ENCODE data around the gene DENND1A. TPM values are rescaled to one million over a fixed set of nuclear protein-coding genes. Genes with fewer than 3 reads are reported as not detected.

DENND1A gene
- total and polyA plus RNA-seq, 4 donors = 7.9 to 22.0 (median 13.9) TPM

DNA sequence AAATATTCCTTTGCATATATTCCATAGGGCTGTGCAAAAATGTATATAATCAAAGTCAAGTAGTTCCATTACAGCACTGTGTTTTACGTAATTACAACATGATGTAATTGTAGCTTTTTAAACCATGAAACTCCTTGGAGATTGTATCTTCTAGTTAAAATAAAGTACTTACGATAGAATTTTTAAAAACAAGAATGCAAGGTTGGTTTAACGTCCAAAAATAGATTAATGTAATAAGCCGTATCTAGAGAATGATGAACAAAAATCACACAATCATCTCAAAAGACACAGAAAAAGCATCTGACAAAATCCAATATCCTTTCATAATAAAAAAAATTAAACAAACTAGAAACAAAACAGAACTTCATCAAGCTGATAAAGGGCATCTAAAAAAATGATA lies 86.2 kb downstream of the DENND1A start:
- Histone ChIP-seq H3K9ac (ENCODE audit: low read depth in 1 of 2, low read length in 2 of 2) (no peak overlapping the region), H3K27ac (ENCODE audit: low read depth in 1 of 2, low read length in 2 of 2) (no peak overlapping the region), H3K27me3 (ENCODE audit: control insufficient read depth in 4 of 4, insufficient read depth in 4 of 4, low read length in 3 of 4) (no peaks in the 10 kb centered on the region), H3K4me3 (ENCODE audit: low read depth in 1 of 3, low read length in 3 of 3) (no peak overlapping the region), H3K36me3 (ENCODE audit: control insufficient read depth in 4 of 4, insufficient read depth in 3 of 4, low read depth in 1 of 4, low read length in 3 of 4) (no peaks in the 10 kb centered on the region), H3K9me3 (ENCODE audit: control insufficient read depth in 4 of 4, low read length in 3 of 4) (peaks cover 0 to 12% (median 3%) of the 10 kb centered on the region in 4 donors), H3K4me1 (ENCODE audit: control insufficient read depth in 4 of 4, insufficient read depth in 4 of 4, low read length in 3 of 4) (no peaks in the 10 kb centered on the region)
- no peak for DNase-seq (ENCODE audit: low spot score)
- 98% methylated on average over 4 of the region's 4 CpGs for WGBS
- TF ChIP-seq REST (IDR thresholded peaks at IDR 0.05) (no peak), SP1 (IDR thresholded peaks at IDR 0.05) (no peak), GABPA (IDR thresholded peaks at IDR 0.05 in 1 of 2, conservative IDR thresholded peaks at IDR 0.05 in 1 of 2) (no peak), HNF4G (IDR thresholded peaks at IDR 0.05) (no peak), NR2F2 (IDR thresholded peaks at IDR 0.05) (no peak), JUND (IDR thresholded peaks at IDR 0.05) (no peak), RAD21 (IDR thresholded peaks at IDR 0.05) (no peak), MAX (IDR thresholded peaks at IDR 0.05) (no peak), FOXA1 (IDR thresholded peaks at IDR 0.05) (no peak), FOXA2 (IDR thresholded peaks at IDR 0.05) (no peak), ATF3 (IDR thresholded peaks at IDR 0.05) (no peak), EGR1 (IDR thresholded peaks at IDR 0.05; ENCODE audit: low read depth in 2 of 2) (no peak), YY1 (IDR thresholded peaks at IDR 0.05) (no peak), HNF4A (conservative IDR thresholded peaks at IDR 0.05) (no peak), TAF1 (conservative IDR thresholded peaks at IDR 0.05) (no peak)
- TF ChIP-seq, protein P1, sequence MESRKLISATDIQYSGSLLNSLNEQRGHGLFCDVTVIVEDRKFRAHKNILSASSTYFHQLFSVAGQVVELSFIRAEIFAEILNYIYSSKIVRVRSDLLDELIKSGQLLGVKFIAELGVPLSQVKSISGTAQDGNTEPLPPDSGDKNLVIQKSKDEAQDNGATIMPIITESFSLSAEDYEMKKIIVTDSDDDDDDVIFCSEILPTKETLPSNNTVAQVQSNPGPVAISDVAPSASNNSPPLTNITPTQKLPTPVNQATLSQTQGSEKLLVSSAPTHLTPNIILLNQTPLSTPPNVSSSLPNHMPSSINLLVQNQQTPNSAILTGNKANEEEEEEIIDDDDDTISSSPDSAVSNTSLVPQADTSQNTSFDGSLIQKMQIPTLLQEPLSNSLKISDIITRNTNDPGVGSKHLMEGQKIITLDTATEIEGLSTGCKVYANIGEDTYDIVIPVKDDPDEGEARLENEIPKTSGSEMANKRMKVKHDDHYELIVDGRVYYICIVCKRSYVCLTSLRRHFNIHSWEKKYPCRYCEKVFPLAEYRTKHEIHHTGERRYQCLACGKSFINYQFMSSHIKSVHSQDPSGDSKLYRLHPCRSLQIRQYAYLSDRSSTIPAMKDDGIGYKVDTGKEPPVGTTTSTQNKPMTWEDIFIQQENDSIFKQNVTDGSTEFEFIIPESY (IDR thresholded peaks at IDR 0.05) = no peak

- peaks cover 0 to 2% (median 0%) of the 10 kb centered on the region in 4 donors for H3K4me1 ChIP-seq (ENCODE audit: control insufficient read depth in 4 of 4, insufficient read depth in 4 of 4, low read length in 3 of 4)
- H3K4me3 ChIP-seq (ENCODE audit: low read depth in 1 of 3, low read length in 3 of 3) = no peak overlapping the region
- WGBS = 88% methylated on average over 1 of the region's 1 CpG
- DNase-seq (ENCODE audit: low spot score) = no peak
- no peak overlapping the region for H3K9ac ChIP-seq (ENCODE audit: low read depth in 1 of 2, low read length in 2 of 2)
- no peaks in the 10 kb centered on the region for H3K27me3 ChIP-seq (ENCODE audit: control insufficient read depth in 4 of 4, insufficient read depth in 4 of 4, low read length in 3 of 4)
- no peaks in the 10 kb centered on the region for H3K36me3 ChIP-seq (ENCODE audit: control insufficient read depth in 4 of 4, insufficient read depth in 3 of 4, low read depth in 1 of 4, low read length in 3 of 4)
- no peak overlapping the region for H3K27ac ChIP-seq (ENCODE audit: low read depth in 1 of 2, low read length in 2 of 2)
- H3K9me3 ChIP-seq (ENCODE audit: control insufficient read depth in 4 of 4, low read length in 3 of 4) = no peaks in the 10 kb centered on the region
- no peak for TF ChIP-seq FOXA2 (IDR thresholded peaks at IDR 0.05)
- TF ChIP-seq MAX (IDR thresholded peaks at IDR 0.05) = no peak
These were observed 94.1 kb downstream of the DENND1A start for GRCh38 chr9:123835821-123836220.
